HG02885 (cell line): ENCODE measurements around the gene BAIAP3.
A peak's percentile ranks its signal among the peaks of the same experiment; 100 is the strongest.

Experiments used
- ATAC-seq: cut with Tn5 transposase; IDR thresholded peaks from one replicate; pipeline ENCODE4 v1.9.1; 2021; ENCODE audit warnings: mild to moderate bottlenecking; ENCODE audit not compliant: unreplicated experiment, poor library complexity

BAIAP3 gene

GRCh38 chr16:1344499-1344898 lies 11.1 kb downstream of the BAIAP3 start:
- ATAC-seq = no peak

GRCh38 chr16:1345087-1345486 lies 11.6 kb downstream of the BAIAP3 start:
- no peak for ATAC-seq

- no peak for ATAC-seq
These were observed 12.4 kb downstream of the BAIAP3 start for GRCh38 chr16:1345651-1346421.

GRCh38 chr16:1346422-1347285 lies 13.2 kb downstream of the BAIAP3 start:
- no peak for ATAC-seq

- ATAC-seq = no peak
These were observed 13.9 kb downstream of the BAIAP3 start for GRCh38 chr16:1347286-1347855.

- no peak for ATAC-seq
These were observed 14.5 kb downstream of the BAIAP3 start for GRCh38 chr16:1347962-1348361.

GRCh38 chr16:1348441-1348840 lies 15.0 kb downstream of the BAIAP3 start:
- no peak for ATAC-seq

- ATAC-seq = no peak
These were observed 15.5 kb downstream of the BAIAP3 start for GRCh38 chr16:1348926-1349325.

- ATAC-seq = no peak
These were observed 15.9 kb downstream of the BAIAP3 start for GRCh38 chr16:1349351-1349750.

- no peak for ATAC-seq
These were observed 16.5 kb downstream of the BAIAP3 start for GRCh38 chr16:1349951-1350350.

GRCh38 chr16:1350691-1351090 lies 17.2 kb downstream of the BAIAP3 start:
- no peak for ATAC-seq

- ATAC-seq = no peak
These were observed 17.8 kb downstream of the BAIAP3 start for GRCh38 chr16:1351215-1351581.

GRCh38 chr16:1351582-1352362 lies 18.3 kb downstream of the BAIAP3 start, which contains the start of the genes GNPTG and TSR3:
TSS of gene GNPTG (plus strand) at chr16:1351931. CDS start at chr16:1351966, 35 bp downstream.
TSS of gene TSR3 (minus strand) at chr16:1351878. CDS start at chr16:1351804, 74 bp downstream.
- peak; percentile 88 for ATAC-seq

GRCh38 chr16:1354815-1355540 lies 21.5 kb downstream of the BAIAP3 start:
- ATAC-seq = no peak

- ATAC-seq = no peak
These were observed 22.1 kb downstream of the BAIAP3 start for GRCh38 chr16:1355591-1355990.

- ATAC-seq = no peak
These were observed 22.8 kb downstream of the BAIAP3 start for GRCh38 chr16:1356061-1356900.

- ATAC-seq = no peak
These were observed 24.6 kb downstream of the BAIAP3 start for GRCh38 chr16:1357906-1358566.

GRCh38 chr16:1361685-1362360 lies 28.4 kb downstream of the BAIAP3 start:
- ATAC-seq = no peak
